Brain microvascular endothelial cell (primary cell): ENCODE measurements around the gene PTRH1.

Experiments used
- DNase-seq: peaks from one replicate; pipeline ENCODE4 v3.0.0-alpha.2; 2020
- H3K27ac ChIP-seq: fragments of 250-450 bp; sonication (Bioruptor Pico); 2 replicates; pipeline ENCODE4 v1.5.1; 2020; ENCODE audit warnings: mild to moderate bottlenecking, moderate library complexity
- H3K27me3 ChIP-seq: fragments of 250-450 bp; sonication (Bioruptor Pico); replicated peaks from 2 replicates; pipeline ENCODE4 v1.5.1; 2020; ENCODE audit warnings: mild to moderate bottlenecking
- H3K36me3 ChIP-seq: fragments of 250-450 bp; sonication (Bioruptor Pico); replicated peaks from 2 replicates; pipeline ENCODE4 v1.5.1; 2020; ENCODE audit warnings: mild to moderate bottlenecking
- H3K4me3 ChIP-seq: 2 replicates; pipeline ENCODE4 v1.5.1; 2011; ENCODE audit warnings: low read depth, mild to moderate bottlenecking, control low read depth, low read length, moderate library complexity
- in situ Hi-C: cut with HindIII; loops from 2 replicates; pipeline ENCODE4 v1.10.0; 2017; ENCODE audit warnings: low sequenced_read_pairs, low pct_ligation_motif_present
- TF ChIP-seq, protein P1 (sequence below): IDR thresholded peaks from 2 replicates; pipeline ENCODE4 v1.5.1; 2011; ENCODE audit warnings: low read depth, mild to moderate bottlenecking, moderate library complexity, low read length, control low read depth, inconsistent platforms; ENCODE audit errors: missing control alignments

Gene PTRH1

DNA sequence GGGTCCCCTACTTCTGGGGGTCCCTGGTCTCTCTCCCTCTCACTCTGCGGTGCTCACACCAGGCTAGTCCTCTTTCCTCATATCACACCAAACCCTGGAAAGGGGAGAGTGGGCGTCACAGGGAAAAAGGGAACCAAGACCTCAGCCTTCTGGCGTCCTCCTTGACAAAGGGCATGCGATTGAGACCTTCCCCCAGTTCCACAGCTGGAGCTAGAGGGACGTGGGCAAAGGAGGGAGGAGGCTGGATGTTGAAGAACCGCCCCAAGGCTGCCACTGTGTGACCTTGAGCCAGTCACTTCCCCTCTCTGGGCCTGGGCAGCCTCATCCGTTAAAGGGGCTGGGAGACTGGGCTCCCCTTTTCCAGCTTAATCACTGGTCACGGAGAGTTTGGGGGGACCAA lies 38.2 kb upstream of the PTRH1 start:
- no peaks in the 10 kb centered on the region for H3K27me3 ChIP-seq
- in situ Hi-C loops, result loop anchor here (25.0 kb wide), 1 partner anchor 109 kb away; the partner anchor contains the start of gene ENG
- no peak overlapping the region for H3K27ac ChIP-seq
- no peak for DNase-seq
- H3K36me3 ChIP-seq, result no peaks in the 10 kb centered on the region
- H3K4me3 ChIP-seq, result no peak overlapping the region
- TF ChIP-seq, protein P1, sequence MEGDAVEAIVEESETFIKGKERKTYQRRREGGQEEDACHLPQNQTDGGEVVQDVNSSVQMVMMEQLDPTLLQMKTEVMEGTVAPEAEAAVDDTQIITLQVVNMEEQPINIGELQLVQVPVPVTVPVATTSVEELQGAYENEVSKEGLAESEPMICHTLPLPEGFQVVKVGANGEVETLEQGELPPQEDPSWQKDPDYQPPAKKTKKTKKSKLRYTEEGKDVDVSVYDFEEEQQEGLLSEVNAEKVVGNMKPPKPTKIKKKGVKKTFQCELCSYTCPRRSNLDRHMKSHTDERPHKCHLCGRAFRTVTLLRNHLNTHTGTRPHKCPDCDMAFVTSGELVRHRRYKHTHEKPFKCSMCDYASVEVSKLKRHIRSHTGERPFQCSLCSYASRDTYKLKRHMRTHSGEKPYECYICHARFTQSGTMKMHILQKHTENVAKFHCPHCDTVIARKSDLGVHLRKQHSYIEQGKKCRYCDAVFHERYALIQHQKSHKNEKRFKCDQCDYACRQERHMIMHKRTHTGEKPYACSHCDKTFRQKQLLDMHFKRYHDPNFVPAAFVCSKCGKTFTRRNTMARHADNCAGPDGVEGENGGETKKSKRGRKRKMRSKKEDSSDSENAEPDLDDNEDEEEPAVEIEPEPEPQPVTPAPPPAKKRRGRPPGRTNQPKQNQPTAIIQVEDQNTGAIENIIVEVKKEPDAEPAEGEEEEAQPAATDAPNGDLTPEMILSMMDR, result no peak

DNA sequence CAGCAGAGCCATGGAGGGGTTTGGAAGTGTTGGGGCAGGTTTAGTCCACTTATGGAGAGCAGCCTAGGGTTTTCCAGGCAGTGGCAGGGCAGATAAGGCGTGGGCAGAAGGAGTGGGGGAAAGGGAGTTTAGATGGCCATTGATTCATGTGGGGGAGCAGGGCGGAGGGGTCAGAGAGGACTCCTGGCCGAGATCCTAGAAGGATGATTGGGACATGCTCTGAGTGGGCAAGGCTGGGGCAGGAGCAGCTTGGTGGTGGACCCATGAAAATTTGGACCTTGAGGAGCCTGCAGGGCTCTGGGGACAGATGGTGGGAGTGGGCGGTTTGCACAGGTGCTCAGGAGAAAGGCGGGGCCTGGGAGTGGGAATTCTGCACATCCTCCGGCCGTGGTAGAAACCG lies 37.7 kb upstream of the PTRH1 start:
- H3K27me3 ChIP-seq, result no peaks in the 10 kb centered on the region
- TF ChIP-seq, protein P1, result no peak
- H3K4me3 ChIP-seq, result no peak overlapping the region
- H3K36me3 ChIP-seq, result no peaks in the 10 kb centered on the region
- H3K27ac ChIP-seq, result no peak overlapping the region
- in situ Hi-C loops, result loop anchor here (25.0 kb wide), 1 partner anchor 109 kb away; the partner anchor contains the start of gene ENG
- no peak for DNase-seq

DNA sequence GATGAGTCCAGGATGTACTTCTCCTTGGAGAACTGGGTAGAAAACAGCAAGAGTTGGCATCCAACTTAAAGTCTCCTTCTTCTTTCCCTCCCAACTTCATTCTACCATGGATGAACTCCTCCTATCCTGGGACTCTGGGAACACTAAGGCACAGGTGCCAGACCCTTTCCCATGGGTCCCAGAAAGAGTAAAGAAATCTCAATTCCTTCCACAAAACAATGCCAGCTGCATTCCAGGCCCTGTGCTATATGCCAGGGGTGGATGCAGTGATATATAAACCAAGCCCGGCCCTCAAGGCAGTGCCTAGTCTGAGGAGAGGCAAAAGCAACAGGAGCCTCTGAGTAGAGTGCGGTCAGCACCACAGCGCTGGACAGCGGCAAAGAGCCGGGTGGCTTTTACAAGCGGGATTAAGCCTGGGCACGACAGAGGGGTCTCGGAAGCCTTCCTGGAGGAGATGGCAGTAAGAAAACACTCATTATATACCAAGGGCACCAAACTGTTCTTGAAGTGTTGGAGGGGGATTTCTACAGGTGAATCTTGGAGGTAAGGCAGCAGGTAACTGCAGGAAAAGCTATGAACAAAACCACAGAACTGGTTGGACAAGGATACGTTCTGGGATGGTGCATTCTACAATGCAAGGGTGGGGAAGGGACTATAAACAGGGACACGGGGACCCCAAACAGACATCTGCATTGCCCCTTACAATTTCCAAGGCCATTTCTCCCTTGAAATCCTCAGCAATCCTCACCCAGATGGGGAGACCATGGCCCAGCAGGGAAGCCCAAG lies 36.0 kb upstream of the PTRH1 start:
- peak; percentile 27 for DNase-seq
- TF ChIP-seq, protein P1, result no peak
- in situ Hi-C loops, result loop anchor here (25.0 kb wide), 1 partner anchor 111 kb away; the partner anchor contains the start of gene ENG
- H3K27me3 ChIP-seq, result no peaks in the 10 kb centered on the region
- no peak overlapping the region for H3K4me3 ChIP-seq
- no peaks in the 10 kb centered on the region for H3K36me3 ChIP-seq
- H3K27ac ChIP-seq, result no peak overlapping the region

DNA sequence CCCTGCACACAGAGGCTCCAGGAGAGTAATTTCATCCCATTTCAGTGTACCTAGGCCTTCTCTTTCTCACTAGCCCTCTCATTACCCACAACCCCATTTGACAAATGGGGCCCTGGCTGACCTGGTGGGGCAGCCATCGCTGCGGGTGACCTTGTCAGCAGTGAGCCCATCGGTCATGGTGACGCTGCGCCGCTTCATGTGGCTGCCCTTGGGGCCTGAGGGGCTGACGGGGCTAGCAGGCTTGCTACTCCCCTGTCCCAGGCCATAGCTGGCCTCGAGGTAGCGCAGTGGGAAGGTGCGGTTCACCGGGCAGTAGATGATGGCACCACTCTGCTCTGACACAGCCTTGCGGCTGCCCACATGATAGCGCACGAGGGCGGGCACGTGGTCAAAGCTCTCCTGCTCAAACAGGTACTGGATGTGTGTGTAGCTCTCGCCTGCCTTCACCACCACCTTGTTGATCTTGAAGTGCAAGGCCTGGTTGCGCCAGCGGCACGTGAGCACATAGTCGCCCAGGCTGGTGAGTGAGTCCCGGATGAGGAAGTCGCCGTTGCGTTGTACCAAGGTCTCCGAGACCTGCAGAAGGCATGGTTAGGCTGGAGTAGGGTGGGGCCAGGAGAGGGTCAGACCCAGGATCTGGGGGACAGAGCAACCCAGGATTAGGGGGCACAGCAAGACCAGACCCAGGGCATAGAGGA lies 33.8 kb upstream of the PTRH1 start:
- Histone ChIP-seq H3K27me3 (no peaks in the 10 kb centered on the region), H3K4me3 (no peak overlapping the region), H3K27ac (no peak overlapping the region), H3K36me3 (no peaks in the 10 kb centered on the region)
- DNase-seq, result no peak
- in situ Hi-C loops, result no loop called here
- TF ChIP-seq, protein P1, result no peak

DNA sequence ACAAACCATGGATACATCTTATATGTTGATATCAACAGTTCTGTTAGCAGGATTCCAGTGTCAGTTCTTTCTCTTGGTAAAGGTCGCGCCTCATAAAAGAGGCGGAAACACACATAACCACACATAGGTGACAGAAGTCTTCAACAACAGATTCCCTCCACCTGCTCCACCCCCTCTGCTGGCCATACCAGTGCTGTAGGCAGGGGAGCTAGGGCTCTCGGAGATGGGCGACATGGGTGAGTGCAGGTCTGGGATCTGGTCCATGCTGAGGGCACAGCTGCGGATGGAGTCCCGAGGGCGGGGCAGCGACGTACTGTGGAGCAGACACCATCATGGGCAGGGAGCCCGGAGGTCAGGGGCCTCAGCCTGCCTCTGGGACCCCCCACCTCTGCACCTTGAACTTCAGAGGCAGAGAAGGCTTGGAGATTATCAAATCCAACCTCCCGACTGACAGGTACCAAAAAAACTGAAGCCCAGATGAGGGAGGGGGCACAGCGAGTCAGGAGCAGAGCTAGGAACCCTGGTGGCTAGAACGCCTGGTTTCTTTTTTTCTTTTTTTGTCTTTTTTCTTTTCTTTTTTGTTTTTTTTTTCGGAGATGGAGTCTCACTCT lies 31.6 kb upstream of the PTRH1 start:
- in situ Hi-C loops, result no loop called here
- no peaks in the 10 kb centered on the region for H3K36me3 ChIP-seq

More for the DNA sequence above, 31.6 kb upstream of the PTRH1 start:
- no peak overlapping the region for H3K27ac ChIP-seq
- H3K27me3 ChIP-seq, result no peaks in the 10 kb centered on the region
- no peak overlapping the region for H3K4me3 ChIP-seq
- TF ChIP-seq, protein P1, result peak; percentile 17
- DNase-seq, result no peak
